Psoas muscle (tissue), 8 donors: Measurements from ENCODE around the gene CCDC6. TPM values are rescaled to one million over a fixed set of nuclear protein-coding genes. Genes with fewer than 3 reads are reported as not detected.

Experiments
- ATAC-seq, 4 donors: fragments of 200-7000 bp; cut with Tn5 transposase; one replicate each; pipeline ENCODE4 v1.9.1; 2020; ENCODE audit warnings: moderate library complexity in 3 of 4, mild to moderate bottlenecking in 2 of 4
- DNase-seq, 2 donors: peaks; one replicate each; pipeline ENCODE4 v3.0.0-alpha.2; 2020
- H3K27ac ChIP-seq: fragments of 200-600 bp; one replicate; pipeline ENCODE4 v1.8.0; 2022
- H3K27me3 ChIP-seq, 3 donors: fragments of 200-600 bp in 1 of 3; one replicate each; pipeline versions ENCODE4 v1.6.1 to v1.8.0; 2013 to 2022; ENCODE audit warnings: low read length in 2 of 3, mild to moderate bottlenecking in 2 of 3, moderate library complexity in 1 of 3; ENCODE audit not compliant: insufficient read depth in 3 of 3
- H3K36me3 ChIP-seq, 2 donors: fragments of 200-600 bp in 1 of 2; one replicate each; pipeline versions ENCODE4 v1.6.1 to v1.8.0; 2013 to 2022; ENCODE audit warnings: low read depth in 1 of 2, mild to moderate bottlenecking in 1 of 2, moderate library complexity in 1 of 2; ENCODE audit not compliant: insufficient read depth in 1 of 2
- H3K4me1 ChIP-seq: fragments of 200-600 bp; one replicate; pipeline ENCODE4 v1.8.0; 2022
- H3K4me3 ChIP-seq: fragments of 200-600 bp; one replicate; pipeline ENCODE4 v1.8.0; 2022; ENCODE audit warnings: mild to moderate bottlenecking
- H3K9me3 ChIP-seq: fragments of 200-600 bp; one replicate; pipeline ENCODE4 v1.8.0; 2022
- WGBS, 3 donors: extraction: QIAGEN DNeasy Blood & Tissue Kit; methylation state at CpG; one replicate each; pipeline versions ENCODE4 v1.1.6 to v1.1.7; 2013; 5-methylcytosine and 5-hydroxymethylcytosine counted together
- intact Hi-C, 2 donors: fragments of 100-400 bp; cut with DNase I; formaldehyde crosslinking; loops; one replicate each; pipeline versions ENCODE4 v1.11.0 to v1.14.2; 2022
- polyA plus RNA-seq, 3 donors: library from polyadenylated mRNA; stranded (reverse); fragments of 200-250 nt; gene quantifications; one replicate each; pipeline ENCODE4 v1.2.3, GENCODE V29; 2013
- total RNA-seq, 4 donors: library from RNA; stranded (reverse); fragmentation: NEBNext Ultra II Directional in 2 of 4; extraction: Animal tissue kit (Norgen Biotek cat#: 25700) in 2 of 4; gene quantifications; one replicate each; pipeline versions ENCODE4 v1.2.1 to v1.2.4, GENCODE V29; 2021 to 2023
- TF ChIP-seq, protein P1 (sequence below): fragments of 200-600 bp; IDR thresholded peaks from one replicate; pipeline ENCODE4 v1.8.0; 2022; ENCODE audit warnings: antibody characterized with exemption
- donor health status: healthy with polysubstance abuse.
- donor health status: DM: no; HTN: no; CAD: no; lungs with moderate emphysema.
- donor health status: Bipolar disorder and iron deficiency.
- donor health status: healthy.
- donor health status: DM: yes; HTN: yes; CAD: no.
- donor health status: DM: no; HTN: no; CAD: no.
- donor health status: DM: no; HTN: no; CAD: no.
- donor health status: DM: yes; HTN: yes; CAD: no.

CCDC6 gene
- total and polyA plus RNA-seq, 7 donors: 9.2 to 40.1 (median 16.2) TPM

DNA sequence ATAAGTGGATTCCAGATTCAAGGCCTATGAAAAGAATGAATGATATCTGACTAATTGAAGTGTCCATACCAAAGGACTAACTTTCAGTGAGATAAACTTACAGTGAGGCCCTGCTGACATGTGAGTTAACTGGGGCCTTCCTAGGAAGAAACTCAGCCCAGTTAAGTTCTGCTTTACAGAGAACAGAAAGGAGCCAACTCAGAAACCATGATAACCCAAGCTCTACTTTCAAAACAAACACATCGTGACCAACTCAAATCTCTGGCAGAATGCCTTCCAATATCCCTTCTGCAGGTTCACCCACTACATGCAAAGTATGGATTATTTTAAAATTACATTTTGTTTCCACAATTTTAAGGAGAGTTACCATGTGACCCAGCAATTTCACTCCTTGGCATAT lies 77.3 kb downstream of the CCDC6 start:
- 13 to 38% (median 18%) methylated on average over 1 of the region's 1 CpG for WGBS, 3 donors
- TF ChIP-seq, protein P1, sequence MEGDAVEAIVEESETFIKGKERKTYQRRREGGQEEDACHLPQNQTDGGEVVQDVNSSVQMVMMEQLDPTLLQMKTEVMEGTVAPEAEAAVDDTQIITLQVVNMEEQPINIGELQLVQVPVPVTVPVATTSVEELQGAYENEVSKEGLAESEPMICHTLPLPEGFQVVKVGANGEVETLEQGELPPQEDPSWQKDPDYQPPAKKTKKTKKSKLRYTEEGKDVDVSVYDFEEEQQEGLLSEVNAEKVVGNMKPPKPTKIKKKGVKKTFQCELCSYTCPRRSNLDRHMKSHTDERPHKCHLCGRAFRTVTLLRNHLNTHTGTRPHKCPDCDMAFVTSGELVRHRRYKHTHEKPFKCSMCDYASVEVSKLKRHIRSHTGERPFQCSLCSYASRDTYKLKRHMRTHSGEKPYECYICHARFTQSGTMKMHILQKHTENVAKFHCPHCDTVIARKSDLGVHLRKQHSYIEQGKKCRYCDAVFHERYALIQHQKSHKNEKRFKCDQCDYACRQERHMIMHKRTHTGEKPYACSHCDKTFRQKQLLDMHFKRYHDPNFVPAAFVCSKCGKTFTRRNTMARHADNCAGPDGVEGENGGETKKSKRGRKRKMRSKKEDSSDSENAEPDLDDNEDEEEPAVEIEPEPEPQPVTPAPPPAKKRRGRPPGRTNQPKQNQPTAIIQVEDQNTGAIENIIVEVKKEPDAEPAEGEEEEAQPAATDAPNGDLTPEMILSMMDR: no peak
- H3K9me3 ChIP-seq: no peaks in the 10 kb centered on the region
- ATAC-seq (no peak), DNase-seq (no peak)
- no peak overlapping the region for H3K4me3 ChIP-seq
- H3K27ac ChIP-seq: no peak overlapping the region
- peaks cover 33% of the 10 kb centered on the region for H3K4me1 ChIP-seq
- intact Hi-C loops: loop anchor here in 1 of 2 donors (10.0 kb wide), 1 partner anchor 594 kb away; no protein-coding TSS in a partner anchor
- H3K27me3 ChIP-seq: no peaks in the 10 kb centered on the region
- H3K36me3 ChIP-seq: peaks cover 2 to 13% of the 10 kb centered on the region in 2 donors

DNA sequence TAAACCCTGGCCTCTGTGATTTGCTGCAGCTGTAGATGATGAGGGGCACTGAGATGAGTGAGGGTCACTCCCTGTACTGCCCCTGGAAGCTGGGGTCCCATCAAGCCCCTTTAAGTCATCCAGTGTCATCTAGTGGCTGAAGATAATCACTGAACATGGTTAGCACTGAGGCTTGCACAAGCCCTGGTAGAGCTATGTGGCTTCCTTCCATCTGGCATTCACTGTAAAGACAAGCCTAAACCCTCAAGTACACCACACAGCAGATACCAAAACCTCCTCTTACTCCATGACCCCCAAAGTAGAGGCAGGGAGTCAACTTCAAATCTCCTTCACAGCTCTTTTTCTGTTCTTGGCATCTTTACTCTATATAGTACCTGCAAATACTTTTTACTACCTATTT lies 80.4 kb downstream of the CCDC6 start:
- Histone ChIP-seq H3K27ac (no peak overlapping the region), H3K36me3 (peaks cover 0 to 2% of the 10 kb centered on the region in 2 donors), H3K4me1 (peaks cover 32% of the 10 kb centered on the region), H3K4me3 (no peak overlapping the region), H3K9me3 (no peaks in the 10 kb centered on the region), H3K27me3 (no peaks in the 10 kb centered on the region)
- DNase-seq: no peak
- TF ChIP-seq, protein P1: no peak
- ATAC-seq: peak; percentile 42 to 83 (median 73)
- intact Hi-C loops: loop anchor here in 1 of 2 donors (10.0 kb wide), 1 partner anchor 591 kb away; no protein-coding TSS in a partner anchor

DNA sequence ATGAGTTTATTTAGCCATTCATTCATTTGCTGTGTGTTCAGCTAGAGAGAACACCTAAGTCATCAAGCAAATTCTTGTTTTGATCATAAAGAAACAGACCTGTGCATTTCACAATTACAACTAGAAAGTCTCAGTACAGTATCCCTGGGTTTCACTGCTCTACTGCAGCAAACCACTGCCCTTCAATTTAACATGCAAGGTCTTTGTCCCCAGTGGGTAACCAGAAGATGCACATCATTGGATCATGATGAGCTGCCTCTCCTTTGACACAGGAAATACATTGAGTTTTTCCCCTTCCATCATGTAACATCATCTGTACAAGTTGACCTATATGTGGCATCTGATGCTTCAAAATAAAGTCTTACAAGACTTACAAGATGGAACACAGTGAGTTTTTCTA lies 82.6 kb downstream of the CCDC6 start:
- Histone ChIP-seq H3K27me3 (no peaks in the 10 kb centered on the region), H3K4me3 (no peak overlapping the region), H3K4me1 (peaks cover 29% of the 10 kb centered on the region), H3K36me3 (peaks cover 0 to 2% of the 10 kb centered on the region in 2 donors), H3K27ac (no peak overlapping the region), H3K9me3 (no peaks in the 10 kb centered on the region)
- no peak for DNase-seq
- intact Hi-C loops: loop anchor here in 1 of 2 donors (10.0 kb wide), 1 partner anchor 589 kb away; no protein-coding TSS in a partner anchor
- TF ChIP-seq, protein P1: no peak
- no peak for ATAC-seq

DNA sequence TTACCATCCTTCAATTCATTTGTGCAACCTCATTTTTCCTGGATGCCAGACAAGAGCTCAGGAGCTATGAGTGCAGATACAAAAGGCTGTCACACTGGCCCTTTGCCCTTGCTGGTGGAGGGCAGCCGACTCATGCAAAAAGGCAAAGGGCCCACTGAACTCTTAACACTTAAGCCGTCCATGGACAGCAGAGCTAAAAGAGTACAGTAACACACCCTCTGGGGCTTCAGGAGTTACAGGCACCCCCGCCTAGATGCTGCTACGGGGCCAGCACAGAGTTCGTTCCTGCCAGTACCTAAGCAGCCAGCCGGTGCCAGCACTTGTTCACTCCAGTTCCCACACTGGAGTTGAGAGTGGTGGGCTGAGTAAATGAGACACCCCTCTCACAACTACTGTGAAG lies 83.2 kb downstream of the CCDC6 start:
- Histone ChIP-seq H3K27me3 (no peaks in the 10 kb centered on the region), H3K9me3 (no peaks in the 10 kb centered on the region), H3K4me1 (peaks cover 29% of the 10 kb centered on the region), H3K27ac (no peak overlapping the region), H3K4me3 (no peak overlapping the region), H3K36me3 (no peaks in the 10 kb centered on the region)
- intact Hi-C loops: loop anchor here in 1 of 2 donors (10.0 kb wide), 1 partner anchor 588 kb away; no protein-coding TSS in a partner anchor
- peak in 3 of 4 donors; percentile 26 to 57 (median 30) for ATAC-seq
- WGBS, 3 donors: 51 to 88% (median 61%) methylated on average over 6 of the region's 6 CpGs
- DNase-seq: no peak
- TF ChIP-seq, protein P1: no peak

DNA sequence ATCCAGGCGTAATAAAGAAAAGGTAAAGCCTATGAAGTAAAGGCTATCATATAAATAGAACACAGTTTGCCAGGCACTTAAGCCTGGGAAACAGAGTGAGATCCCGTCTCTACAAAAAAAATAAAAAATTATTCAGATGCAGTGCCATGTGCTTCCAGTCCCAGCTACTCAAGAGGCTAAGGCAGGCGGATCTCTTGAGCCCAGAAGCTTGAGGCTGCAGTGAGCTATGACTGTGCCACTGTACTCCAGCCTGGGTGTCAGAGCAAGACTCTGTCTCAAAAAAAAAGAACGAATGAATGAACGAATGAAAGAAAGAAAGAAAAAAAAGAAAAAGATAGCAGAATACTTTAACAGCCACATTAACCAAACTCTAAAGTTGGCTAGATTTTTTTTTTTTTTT lies 85.9 kb downstream of the CCDC6 start:
- ATAC-seq (no peak), DNase-seq (no peak)
- H3K4me1 ChIP-seq: peaks cover 10% of the 10 kb centered on the region
- 75 to 84% (median 78%) methylated on average over 5 of the region's 5 CpGs for whole genome bisulfite sequencing, 3 donors
- H3K9me3 ChIP-seq: no peaks in the 10 kb centered on the region
- no peaks in the 10 kb centered on the region for H3K36me3 ChIP-seq
- H3K27me3 ChIP-seq: no peaks in the 10 kb centered on the region
- no peak overlapping the region for H3K27ac ChIP-seq
- intact Hi-C loops: loop anchor here in 1 of 2 donors (10.0 kb wide), 1 partner anchor 586 kb away; no protein-coding TSS in a partner anchor
- H3K4me3 ChIP-seq: no peak overlapping the region
- TF ChIP-seq, protein P1: no peak
